ENCODE results near the gene L3MBTL1.

The L3MBTL1 gene

GRCh38 chr20:43508106-43508505 lies 609 bp downstream of the L3MBTL1 start:
- no peak for DNase-seq

GRCh38 chr20:43508604-43509040 lies 1.1 kb downstream of the L3MBTL1 start:
- no peak for DNase-seq

- DNase-seq: no peak
Observed at GRCh38 chr20:43511879-43512278, 4.4 kb downstream of the L3MBTL1 start.

- no peak for DNase-seq
Observed at GRCh38 chr20:43513372-43513930, 6.0 kb downstream of the L3MBTL1 start.

GRCh38 chr20:43513931-43514647 lies 6.6 kb downstream of the L3MBTL1 start:
- DNase-seq: peak; percentile 82

GRCh38 chr20:43514648-43514999 lies 7.1 kb downstream of the L3MBTL1 start:
- no peak for DNase-seq

GRCh38 chr20:43515628-43516027 lies 8.1 kb downstream of the L3MBTL1 start:
- DNase-seq: no peak

GRCh38 chr20:43516251-43516824 lies 8.8 kb downstream of the L3MBTL1 start:
- DNase-seq: no peak

- DNase-seq: no peak
Observed at GRCh38 chr20:43520074-43520630, 12.7 kb downstream of the L3MBTL1 start.

- DNase-seq: no peak
Observed at GRCh38 chr20:43525021-43525420, 17.5 kb downstream of the L3MBTL1 start.

- no peak for DNase-seq
Observed at GRCh38 chr20:43528258-43528875, 20.9 kb downstream of the L3MBTL1 start.

GRCh38 chr20:43529051-43529450 lies 21.6 kb downstream of the L3MBTL1 start:
- DNase-seq: no peak

GRCh38 chr20:43529457-43530153 lies 22.1 kb downstream of the L3MBTL1 start:
- DNase-seq: no peak

- DNase-seq: no peak
Observed at GRCh38 chr20:43530321-43531090, 23.0 kb downstream of the L3MBTL1 start.

GRCh38 chr20:43531091-43531443 lies 23.6 kb downstream of the L3MBTL1 start:
- DNase-seq: no peak

GRCh38 chr20:43532416-43533055 lies 25.0 kb downstream of the L3MBTL1 start:
- no peak for DNase-seq

GRCh38 chr20:43533060-43533459 lies 25.6 kb downstream of the L3MBTL1 start:
- no peak for DNase-seq

GRCh38 chr20:43534016-43534415 lies 26.5 kb downstream of the L3MBTL1 start:
- no peak for DNase-seq

- no peak for DNase-seq
Observed at GRCh38 chr20:43534791-43535350, 27.4 kb downstream of the L3MBTL1 start.

GRCh38 chr20:43535370-43536004 lies 28.0 kb downstream of the L3MBTL1 start:
- DNase-seq: no peak

Data from activated effector memory CD4-positive, alpha-beta T cell treated with Interleukin-2 at 50 U/mL for 16 hours (primary cell).